WI38 (cell line): ENCODE data around the gene ZNF335.

Source experiments
- H3K4me3 ChIP-seq: 2 replicates; pipeline ENCODE4 v1.5.1; 2011; ENCODE audit warnings: low read depth, mild to moderate bottlenecking, control low read depth, low read length
- TF ChIP-seq, protein P1 (sequence below): IDR thresholded peaks from 2 replicates; pipeline ENCODE4 v1.5.1; 2012; ENCODE audit warnings: low read depth, mild to moderate bottlenecking, control low read depth, low read length

ZNF335 gene

DNA sequence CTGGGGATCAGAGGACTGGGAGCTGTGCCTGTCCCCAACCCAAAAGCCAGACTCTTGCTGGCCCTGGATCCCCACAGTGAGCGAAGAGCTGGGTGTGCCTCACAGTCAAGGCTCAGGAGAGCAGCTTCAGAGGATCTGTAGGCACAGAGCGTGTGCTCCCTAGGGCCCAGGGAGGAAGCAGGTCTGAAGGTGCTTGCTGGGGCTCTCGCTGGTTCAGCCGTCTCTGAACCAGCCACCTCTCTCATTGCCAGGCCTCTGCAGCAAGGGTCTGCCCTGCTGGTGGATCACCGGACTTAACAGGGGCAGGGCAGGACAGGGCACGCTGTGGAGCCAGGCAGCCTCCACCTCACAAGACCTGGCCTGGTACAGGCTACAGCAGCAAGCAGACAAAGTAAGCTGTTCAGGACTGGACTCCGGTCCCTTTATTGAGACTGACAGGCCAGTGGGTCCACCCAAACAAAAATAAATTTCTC is 23.7 kb downstream of the ZNF335 start:
- no peak overlapping the region for H3K4me3 ChIP-seq
- TF ChIP-seq, protein P1, sequence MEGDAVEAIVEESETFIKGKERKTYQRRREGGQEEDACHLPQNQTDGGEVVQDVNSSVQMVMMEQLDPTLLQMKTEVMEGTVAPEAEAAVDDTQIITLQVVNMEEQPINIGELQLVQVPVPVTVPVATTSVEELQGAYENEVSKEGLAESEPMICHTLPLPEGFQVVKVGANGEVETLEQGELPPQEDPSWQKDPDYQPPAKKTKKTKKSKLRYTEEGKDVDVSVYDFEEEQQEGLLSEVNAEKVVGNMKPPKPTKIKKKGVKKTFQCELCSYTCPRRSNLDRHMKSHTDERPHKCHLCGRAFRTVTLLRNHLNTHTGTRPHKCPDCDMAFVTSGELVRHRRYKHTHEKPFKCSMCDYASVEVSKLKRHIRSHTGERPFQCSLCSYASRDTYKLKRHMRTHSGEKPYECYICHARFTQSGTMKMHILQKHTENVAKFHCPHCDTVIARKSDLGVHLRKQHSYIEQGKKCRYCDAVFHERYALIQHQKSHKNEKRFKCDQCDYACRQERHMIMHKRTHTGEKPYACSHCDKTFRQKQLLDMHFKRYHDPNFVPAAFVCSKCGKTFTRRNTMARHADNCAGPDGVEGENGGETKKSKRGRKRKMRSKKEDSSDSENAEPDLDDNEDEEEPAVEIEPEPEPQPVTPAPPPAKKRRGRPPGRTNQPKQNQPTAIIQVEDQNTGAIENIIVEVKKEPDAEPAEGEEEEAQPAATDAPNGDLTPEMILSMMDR: no peak

DNA sequence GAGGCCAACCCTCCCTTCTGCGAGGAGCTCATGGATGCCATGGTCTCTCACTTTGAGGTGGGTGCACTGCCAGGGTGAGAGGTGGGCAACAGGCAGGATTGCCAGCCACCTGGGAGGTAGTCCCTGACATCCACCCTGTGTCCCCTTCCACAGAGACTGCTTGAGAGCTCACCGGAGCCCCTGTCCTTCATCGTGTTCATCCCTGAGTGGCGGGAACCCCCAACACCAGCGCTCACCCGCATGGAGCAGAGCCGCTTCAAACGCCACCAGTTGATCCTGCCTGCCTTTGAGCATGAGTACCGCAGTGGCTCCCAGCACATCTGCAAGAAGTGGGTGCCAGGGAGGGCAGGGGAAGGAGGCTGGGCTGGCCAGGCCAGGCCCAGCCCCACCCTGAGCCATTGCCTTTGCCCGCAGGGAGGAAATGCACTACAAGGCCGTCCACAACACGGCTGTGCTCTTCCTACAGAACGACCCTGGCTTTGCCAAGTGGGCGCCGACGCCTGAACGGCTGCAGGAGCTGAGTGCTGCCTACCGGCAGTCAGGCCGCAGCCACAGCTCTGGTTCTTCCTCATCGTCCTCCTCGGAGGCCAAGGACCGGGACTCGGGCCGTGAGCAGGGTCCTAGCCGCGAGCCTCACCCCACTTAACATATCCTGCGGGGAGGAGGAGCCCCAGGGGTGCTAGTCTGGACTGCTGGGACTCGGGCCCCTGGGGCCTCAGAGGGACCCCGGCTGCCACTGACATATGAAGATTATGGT is 24.7 kb downstream of the ZNF335 start:
- H3K4me3 ChIP-seq: no peak overlapping the region
- TF ChIP-seq, protein P1: no peak

DNA sequence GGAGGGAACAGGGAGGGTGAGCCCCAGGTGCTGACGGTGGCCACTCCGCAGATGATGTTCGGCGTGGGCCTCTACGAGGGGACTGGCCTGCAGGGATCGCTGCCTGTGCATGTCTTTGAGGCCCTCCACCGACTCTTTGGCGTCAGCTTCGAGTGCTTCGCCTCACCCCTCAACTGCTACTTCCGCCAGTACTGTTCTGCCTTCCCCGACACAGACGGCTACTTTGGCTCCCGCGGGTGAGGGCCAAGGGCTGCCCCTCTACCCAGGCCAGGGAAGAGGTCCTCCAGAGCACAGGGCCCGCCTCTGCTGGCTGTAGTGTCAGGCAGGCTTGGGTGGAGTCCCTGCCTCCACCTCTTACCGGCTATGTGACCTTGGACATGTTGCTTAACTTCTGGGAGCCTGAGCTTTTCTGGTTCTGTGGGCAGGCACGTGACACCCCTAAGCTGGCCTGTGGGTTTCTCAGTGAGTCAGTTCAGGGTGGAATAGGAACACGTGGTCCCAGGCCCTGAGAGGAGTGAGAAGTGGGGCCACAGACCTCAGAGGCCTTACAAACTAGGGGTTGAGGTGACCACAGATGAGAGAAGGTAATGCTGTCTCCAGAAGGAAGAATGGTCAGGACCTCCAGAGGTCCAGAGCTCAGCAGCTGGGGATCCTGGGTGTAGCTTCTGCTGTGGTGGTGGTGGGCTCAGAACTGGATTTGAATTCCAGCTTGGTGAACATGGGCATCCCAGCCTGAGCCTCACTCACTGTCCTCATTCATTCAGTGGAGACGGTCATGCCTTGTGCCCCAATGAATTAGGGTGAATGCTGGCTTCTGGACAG is 25.6 kb downstream of the ZNF335 start:
- H3K4me3 ChIP-seq: no peak overlapping the region
- TF ChIP-seq, protein P1: no peak

DNA sequence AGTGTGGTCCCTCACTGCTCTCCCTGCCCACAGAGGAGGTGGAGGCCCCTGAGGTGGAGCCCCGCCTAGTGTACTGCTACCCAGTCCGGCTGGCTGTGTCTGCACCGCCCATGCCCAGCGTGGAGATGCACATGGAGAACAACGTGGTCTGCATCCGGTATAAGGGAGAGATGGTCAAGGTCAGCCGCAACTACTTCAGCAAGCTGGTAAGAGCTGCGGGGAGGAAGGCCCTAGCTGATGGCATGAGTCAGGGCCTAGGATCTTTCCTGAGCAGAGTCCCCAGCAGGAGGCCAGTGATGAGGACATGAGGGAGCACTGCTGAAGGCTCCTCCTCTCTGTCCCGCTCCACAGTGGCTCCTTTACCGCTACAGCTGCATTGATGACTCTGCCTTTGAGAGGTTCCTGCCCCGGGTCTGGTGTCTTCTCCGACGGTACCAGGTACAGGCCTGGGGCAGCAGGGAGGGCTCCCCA is 26.3 kb downstream of the ZNF335 start:
- TF ChIP-seq, protein P1: no peak
- no peak overlapping the region for H3K4me3 ChIP-seq

DNA sequence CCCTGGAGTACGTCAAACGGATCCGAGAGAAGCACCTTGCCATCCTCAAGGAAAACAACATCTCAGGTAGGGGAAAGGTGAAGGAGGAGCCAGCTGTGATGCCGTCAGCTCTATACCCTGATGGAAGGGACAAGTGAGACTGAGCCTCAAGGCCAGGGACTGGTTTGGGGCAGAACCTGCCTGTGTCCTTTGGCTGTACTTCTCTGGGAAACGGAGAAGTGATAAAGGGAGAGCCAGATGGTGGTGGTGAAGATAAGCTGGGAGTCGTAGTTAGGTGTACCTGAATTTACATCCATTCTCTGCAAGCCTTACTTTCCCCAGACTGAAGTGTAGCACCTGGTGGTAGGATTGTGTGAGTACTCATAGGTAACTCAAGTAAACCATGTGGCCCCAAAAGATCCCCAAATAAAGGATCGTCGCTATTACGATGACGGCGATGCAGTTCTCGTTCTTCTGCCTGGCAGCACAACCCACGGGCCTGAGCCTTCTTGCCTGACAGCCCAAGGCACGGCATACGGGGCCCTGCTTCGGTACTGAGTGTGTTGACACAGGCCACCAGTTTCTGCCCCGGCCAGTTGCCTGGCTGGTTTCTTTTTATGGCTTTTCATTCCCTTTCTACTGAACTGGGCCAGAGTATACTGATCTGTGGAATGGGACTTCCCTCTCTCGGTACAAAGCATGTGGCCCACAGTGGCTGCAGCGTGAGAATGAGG is 26.9 kb downstream of the ZNF335 start:
- TF ChIP-seq, protein P1: no peak
- H3K4me3 ChIP-seq: no peak overlapping the region

DNA sequence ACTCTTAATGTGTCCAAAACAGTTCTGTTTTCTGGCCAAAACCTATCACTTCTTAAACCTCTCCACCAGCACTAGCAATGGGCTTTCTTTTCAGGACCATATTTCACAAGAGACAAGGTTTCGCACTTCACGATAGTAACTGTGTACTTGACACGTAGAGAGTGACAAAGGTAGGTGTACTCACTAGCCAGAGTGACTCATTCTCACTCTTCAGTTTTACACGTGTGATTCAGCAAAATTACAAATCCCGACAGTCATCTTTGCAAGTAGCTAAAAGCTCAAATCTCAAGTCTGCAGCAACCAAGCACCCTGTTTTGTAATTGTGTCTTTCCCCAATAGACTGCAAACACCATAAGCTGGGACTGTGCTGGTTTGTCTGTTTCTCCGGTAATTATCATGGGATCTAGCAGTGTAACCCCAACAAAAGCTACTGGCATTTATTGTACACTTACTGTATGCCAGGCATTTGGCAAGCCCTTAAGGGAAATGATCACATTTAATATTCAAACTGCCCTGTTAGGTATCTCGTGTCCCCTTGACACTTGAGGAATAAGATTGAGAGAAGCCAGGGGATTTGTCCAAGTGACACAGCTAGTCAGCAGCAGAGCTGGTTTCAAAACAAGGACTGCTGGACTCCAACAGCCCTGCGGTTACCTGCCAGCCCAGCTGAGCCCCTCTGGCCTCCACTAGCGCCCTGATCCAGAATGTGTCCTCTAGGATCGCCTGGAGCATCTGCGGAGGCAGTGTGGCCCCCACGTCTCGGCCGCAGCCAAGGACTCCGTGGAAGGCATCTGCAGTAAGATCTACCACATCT is 27.6 kb downstream of the ZNF335 start:
- H3K4me3 ChIP-seq: no peak overlapping the region
- TF ChIP-seq, protein P1: no peak
